Glomerular endothelial cell (primary cell): ENCODE measurements around the gene EML6. TPM values are rescaled to one million over a fixed set of nuclear protein-coding genes. Genes with fewer than 3 reads are reported as not detected.

Experiments
- DNase-seq: peaks from one replicate; pipeline ENCODE4 v3.0.0-alpha.2; 2011; ENCODE audit warnings: low read depth, low spot score; ENCODE audit errors: extremely low read depth
- total RNA-seq: library from RNA; depleted of rRNA; stranded (reverse); fragments of >200 nt; gene quantifications from 2 replicates; pipeline ENCODE4 v1.2.3, GENCODE V29; 2015

EML6 gene
- total RNA-seq, 1 donor from 2014 or later: 0.41 TPM

DNA sequence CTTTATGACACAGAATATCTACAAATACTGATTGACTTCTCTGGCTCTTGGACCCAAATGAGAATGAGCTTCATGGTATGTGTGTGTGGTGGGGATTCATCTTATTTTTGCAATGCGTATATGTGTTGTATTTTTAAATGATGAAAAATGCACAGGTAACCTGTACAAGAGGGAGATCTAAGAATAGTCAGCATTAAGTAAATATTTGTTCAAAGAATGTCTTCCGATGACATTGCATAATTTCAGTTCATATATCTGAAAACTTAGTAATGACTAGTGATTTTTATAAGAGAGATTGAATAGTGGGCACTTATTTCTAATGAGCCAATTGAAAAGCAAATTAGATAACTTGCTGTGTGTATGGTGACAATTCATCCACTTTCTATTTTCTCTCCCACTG lies 66.4 kb downstream of the EML6 start:
- no peak for DNase-seq

DNA sequence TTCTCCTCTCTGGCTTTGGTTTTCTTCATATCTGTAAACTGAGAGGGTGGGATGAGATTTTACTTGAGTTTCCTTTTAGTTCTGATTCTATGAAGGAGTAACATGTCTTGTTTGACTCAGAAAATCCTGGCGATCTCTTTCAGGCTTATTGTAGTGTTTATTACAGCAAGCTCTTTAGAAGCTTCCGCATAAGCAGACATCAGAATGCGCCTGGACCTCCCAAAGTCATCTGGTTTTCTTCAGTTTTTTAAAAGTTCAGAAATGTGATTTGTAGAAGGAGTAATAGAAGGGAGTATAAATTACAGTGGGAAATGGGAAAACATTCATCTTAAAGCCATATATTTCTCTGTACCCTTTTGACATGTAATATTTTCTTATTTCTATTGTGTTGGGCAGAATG lies 68.4 kb downstream of the EML6 start:
- no peak for DNase-seq

DNA sequence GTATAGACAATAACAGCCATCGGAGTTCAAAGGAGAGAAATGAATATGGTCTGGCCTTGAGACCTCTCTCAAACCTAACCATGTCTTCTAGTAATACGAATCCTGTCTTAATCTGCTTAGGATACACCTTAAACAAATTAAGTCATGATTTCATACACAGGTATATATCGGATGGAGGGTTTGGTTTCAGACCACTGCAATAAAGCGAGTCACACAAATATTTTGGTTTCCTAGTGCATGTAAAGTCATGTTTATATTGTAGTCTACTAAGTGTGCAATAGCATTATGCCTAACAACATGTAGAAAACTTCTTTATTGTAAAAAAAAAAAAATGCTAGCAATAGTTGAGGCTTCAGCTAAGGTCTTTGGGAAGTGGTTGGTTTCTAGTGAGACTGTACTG lies 73.8 kb downstream of the EML6 start:
- DNase-seq: no peak

DNA sequence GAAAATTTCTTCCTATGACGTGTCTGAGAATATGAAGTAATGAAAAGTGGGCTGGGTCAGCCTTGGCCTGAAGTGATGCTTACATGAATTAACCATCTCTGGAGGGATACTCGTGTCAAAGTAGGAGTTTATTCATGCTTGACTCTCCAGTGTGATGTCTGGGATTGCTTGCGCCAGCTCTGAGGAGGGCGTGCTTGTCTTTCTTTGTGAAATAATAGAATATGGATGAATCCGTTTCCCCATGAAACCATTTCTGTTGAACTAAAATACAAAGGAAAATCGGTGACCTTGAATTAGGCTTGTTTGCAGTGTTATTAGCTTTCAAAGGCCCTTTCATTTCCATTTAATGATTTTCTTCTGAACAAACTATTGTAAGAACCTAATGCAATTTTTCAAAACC lies 77.9 kb downstream of the EML6 start:
- DNase-seq: no peak

DNA sequence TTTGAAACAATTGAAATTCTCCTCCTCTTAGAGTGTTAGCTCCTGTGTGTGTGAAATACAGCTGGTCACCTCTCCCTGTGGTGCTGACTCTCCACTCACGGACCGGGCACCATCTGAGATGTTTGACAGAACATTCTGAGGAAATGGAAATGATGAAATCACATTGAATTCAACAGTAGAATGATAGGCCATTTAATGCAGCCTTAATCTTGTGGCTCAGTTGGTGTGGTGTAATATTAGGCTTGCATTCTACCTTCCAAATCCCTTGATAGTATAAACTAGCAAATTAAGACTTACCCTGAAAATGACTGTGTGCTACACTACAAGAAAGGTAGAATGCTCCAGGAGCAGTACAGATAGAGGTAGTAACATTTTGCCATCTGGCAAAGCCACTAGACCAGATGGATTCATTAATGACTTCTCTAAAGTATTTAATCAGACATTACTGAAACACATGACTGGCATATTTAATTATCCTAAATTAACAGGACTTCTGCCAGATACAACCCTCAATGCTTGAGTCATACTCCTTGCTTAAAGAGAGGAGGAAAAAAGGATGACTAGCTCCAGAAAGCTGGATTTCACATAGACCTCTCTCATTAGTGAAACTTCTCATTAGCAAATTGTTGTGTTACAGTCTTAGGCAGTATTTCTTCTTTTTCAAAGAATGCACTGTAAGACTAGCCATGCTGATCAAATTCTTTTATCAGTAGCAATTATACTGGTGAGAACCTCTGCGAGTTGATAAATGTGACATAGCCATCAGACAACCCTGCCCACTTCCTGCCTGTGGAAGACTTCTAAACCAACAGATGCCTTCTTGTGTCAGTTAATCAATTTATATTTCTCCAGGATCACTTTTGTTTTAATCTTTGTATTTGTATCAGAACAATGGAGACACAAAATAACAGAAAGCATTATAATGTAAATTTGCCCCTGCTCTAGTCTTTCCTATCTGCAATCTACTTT lies 80.6 kb downstream of the EML6 start:
- DNase-seq: no peak

DNA sequence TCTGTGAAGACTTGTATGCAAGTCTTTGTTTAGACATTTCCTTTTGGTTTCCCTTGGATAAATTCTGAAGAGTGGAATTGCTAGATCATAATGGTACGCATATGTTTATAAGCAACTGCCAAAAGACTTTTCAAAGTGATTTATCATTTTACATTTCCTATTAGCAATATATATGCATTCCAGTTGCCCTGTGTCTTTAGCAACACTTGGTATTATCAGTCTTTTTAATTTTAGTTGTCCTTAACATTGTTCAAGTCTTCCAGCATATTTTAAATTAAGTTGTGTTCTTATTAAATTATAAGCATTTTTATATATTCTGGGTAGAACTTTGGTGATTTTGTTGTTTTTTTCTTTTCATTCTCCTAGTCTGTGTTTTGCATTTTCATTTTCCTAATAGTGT lies 81.8 kb downstream of the EML6 start:
- DNase-seq: no peak

DNA sequence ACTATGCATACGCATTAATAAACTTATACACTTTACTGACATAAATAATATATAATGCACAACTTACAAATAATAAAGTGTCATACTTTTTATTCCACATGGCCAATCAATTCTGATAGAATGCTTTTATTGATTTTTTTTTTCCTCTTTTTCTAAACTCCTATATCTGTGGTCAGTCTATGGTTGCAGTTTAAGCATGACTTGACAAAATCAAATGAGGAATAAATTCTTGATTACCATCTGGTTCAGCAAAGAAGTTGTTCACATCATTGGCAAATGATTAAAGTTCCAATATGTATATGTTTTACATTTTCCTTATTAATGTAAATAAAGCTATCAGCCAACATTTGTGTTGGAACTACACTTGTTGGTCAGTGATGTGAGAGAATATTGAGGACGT lies 83.5 kb downstream of the EML6 start:
- DNase-seq: no peak

DNA sequence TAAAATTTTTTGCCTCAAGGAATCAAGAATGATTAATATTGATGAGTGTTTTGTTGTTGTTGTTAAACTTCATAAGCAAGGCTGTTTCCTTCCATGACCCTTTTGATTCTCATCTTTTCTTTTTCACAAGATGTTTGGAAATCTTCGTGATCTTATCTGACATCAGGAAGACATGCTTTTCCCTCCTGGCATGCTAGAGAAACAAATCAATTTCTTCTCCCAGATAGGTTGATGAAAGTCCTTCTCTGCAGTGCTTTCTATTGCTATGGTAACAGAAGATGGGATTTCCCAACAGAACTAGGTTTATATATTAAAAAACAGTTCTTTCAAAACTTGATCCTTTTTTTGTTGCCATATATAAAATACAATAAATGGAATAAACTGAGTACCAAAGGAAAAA lies 85.2 kb downstream of the EML6 start:
- DNase-seq: no peak

DNA sequence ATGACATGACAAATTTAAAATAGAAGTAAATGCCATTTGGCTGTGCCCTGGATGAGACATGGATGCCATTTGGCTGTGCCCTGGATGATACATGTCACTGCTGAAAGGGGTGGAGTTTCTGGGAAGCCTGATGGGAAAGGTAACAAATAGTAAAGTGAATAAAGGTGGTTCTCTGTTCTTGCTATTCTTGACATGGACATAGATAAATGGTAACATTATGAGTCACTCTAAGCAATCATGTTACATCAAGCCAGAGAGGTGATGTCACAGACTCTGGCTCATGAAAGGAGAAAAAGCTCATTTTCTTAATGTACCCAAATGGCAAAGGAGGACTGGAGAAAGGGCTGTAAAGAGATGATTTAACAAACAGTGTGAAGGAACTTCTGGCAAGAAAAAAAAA lies 86.4 kb downstream of the EML6 start:
- DNase-seq: no peak

DNA sequence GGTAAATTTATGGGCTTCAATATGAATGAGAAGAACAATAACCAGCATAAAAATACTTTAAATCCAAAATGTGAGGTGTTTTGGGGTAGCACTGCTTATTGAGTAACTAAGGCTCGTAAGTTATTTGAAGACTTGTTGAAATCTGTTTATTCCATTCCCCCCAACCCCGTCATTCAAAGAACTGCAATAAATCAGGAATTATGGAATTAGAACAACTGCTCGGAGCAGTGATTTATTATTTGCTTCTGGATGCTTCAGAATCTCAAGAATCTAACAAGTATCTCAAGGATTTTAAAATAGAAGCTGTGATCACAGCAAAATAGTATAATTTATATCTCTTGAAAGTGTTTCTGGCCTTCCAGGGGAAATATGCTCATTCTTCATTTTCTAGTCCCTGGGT lies 86.8 kb downstream of the EML6 start:
- DNase-seq: no peak

DNA sequence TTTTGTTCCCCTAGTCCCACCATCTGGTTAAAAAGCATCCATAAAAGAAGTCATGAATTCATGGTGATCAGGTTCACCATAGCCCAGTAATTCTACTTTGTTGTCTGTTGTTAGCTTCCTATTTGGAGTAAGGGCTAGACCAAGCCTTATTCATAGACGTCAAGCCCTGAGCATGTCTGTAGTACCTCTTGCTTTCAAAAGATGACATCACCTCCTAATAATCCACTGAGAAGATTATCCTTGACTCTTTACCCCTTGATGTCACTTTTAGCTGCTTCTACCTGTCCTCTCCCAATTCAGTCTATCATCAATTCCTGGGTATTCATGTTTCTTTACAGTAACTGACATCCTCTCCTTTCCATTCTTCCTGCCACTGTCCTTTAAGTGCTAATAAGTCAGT lies 90.1 kb downstream of the EML6 start:
- no peak for DNase-seq

DNA sequence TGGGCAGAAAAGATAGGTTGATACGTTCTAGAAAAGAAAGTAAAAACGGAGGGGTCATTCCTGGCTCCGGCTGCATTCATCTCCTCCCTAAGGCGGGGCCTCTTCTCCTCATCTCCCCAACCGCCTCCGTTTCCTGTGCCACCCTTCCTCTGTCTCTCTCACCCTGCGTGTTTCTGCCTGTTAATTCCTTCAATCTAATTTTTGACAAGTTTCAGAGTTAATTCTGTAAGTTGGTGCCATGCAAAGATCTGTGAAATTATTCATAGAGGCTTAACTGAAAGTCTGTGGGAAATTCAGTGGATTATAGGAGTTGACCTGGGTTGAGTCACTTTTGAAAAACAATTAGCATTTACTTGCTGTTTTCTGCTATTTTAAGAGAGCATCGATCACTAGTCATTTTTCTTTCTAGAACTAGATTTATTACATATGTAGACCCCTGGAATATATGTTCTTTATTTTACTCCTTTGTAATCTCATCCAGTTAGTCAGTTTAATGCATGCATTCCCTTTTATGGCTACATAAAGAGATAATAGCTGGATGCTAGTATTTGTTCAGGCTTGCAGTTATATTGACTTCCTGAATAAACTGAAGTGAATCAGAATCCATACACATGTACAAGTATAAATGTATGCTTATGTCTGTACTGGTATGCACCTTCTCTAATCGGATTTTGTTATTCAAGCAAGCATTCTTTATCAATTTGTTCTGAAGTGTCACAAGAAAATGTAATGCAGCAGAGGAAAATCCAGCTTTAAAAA lies 91.1 kb downstream of the EML6 start:
- no peak for DNase-seq

DNA sequence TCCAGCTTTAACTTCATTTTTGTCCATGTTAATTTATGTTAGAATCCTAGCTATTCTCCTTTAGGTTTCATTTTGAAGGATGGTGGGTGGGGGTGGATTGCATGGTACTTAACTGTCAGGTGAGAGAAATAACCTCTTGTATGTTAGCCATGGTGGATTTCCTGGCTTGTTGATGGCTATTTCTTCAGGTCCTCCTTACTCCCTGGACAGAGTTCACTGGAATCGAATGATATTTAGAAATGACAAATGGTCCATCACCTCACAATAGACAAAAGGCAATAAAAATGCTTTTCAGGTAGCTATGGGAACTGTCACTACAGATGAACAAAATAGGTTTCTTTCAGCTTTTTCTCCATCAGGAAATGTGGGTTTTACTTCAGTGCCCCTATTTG lies 91.7 kb downstream of the EML6 start:
- no peak for DNase-seq

DNA sequence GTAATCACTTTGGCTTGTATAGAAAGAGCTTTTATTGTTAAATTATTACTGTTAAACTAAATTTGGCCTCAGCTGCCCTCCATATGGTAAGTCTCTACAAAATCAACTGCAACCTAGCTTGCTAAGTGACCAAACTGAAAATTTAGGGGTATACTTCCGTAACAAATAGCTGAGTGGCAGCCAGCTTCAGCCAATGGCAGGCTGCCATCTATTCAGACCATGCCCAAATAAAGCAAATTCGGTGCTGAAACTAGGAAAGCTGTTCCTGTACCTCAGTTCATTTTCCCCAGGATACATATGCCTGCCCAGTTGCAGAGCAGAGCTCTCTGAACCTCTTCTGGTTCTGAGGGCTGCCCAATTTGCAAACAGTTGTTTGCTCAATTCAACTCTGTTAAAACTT lies 94.8 kb downstream of the EML6 start:
- DNase-seq: no peak

DNA sequence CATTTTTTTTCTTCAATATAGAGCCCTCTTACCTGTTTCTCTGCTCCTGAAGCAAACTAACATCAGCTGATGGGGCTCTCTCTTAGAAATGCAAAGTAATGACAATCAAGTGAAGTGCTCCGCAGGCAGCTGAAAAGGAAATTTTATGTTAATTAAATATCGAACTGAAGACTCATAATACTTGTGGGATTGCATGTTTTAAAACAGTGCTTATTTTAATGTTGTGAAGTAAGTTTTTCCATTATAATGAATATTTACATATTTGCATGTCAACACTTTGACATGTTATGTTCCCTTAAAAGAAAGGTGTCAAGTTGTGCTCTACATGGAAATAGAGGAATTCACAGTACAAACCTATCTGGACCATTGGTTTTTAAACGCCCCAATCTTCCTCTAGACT lies 97.1 kb downstream of the EML6 start:
- no peak for DNase-seq

DNA sequence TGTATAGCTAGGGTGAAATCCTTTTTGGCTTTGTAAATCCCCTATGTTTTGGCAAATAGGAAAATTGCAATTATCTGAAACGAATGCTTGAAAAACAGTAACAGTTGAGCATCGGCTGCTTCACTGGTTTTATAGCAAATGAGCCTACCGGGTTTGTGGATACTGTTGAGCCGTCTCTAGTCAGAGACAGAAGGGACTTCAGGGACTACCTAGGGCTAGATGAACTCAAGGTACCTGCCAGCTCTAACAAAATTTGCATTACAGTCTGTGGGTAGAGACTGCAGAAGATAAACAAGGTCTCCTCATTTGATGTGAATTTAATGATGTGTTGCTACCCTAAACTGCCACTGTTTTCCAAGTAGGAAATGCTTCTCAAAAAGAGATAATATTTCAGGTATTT lies 101.1 kb downstream of the EML6 start:
- DNase-seq: no peak

DNA sequence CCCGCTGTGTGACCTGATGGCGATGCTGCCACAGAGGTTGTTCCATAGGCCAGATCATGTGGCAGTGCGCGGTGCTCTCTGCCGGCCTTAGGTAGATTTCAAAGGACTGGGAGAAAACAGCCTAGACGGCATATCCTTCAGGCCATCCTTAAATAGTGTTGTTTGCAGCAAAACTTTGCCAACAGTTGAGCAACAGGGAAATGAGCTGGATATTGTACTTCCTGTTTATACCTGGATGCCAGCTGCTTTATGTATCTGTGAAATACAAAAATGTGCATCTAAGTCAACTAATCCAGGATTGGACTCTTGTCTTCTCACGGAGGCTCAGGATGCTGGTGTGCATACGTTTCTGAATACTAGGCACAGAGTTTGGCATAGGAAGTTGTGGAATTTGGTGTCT lies 107.1 kb downstream of the EML6 start:
- DNase-seq: no peak

DNA sequence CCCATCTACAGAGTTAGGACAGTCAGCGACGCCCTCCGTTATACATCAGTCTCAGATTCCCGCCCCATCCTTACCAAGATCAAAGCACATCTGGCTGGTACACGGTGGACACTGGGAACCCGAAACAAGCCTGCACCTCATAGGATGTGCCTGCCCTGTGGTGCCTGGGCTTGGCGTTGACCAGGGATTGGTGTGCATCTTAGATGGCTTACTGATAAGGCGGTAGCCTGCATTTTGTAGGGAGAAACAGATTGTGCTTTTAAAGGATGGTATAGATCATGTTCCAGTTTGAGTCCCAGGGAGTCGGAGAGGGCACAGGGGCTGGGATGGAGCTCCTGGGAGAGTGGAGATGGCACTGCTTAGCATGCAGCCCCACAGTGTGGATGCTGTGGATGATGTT lies 108.0 kb downstream of the EML6 start:
- DNase-seq: no peak

DNA sequence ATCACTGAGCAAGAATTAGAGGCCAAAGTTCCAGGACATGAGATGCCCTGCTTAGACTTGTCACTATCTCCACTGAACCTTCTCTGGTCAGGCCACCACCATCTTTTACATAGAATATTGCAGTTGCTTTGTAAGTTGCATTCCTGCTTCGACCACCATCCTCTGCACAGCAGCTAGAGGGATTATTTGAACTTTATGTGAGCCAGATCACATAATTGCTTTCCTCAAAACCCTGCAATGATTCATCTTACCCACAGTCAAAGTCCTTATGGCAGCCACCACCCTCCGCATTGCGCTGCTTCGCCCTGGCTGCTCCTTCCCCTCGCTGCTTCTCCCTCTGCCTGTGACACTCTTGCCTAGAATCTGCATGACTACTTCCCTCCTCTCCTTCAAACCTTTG lies 111.3 kb downstream of the EML6 start:
- DNase-seq: no peak

DNA sequence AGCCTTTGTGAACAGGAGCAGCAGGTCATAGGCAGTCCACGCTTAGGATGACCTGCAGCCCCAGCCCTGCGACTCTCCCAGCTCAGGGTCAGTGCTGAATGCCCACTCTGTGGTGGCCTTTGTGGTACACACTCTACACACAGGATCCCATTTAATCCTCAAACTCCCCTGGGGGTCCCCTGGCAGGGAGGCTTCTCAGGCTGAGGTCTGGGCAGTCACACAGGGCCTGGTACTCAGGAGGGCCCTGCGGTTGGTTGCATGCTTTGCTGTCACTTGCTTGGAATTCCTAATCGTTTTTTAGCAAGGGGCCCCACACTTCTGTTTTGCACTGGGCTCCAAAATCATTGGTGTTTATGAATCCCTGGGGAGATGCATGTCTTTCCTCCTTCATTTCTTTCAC lies 113.0 kb downstream of the EML6 start:
- DNase-seq: no peak

DNA sequence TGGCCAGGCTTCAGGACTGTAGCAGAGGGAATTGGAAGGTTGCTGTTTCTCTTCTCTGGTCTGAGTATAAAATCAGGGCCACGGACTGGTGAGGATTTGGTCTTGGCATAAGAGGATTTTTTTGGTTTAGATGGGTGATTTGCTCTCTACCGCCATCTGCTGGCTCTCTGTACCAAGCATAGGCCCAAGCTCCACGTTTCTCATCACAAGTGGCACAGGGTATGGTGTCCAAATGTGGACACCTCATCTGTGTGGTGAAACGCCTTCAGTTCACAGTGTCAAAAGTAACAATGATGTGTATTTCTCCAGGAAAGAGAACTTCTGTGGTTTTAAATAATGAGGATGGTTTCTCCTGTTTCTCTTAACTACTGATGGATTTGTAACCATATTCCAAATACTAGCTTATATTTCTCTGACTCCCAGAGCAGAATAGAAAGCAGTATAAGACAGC lies 115.1 kb downstream of the EML6 start:
- DNase-seq: peak; percentile 51
